ENCODE data around the gene PDZD7.
A peak's percentile ranks its signal among the peaks of the same experiment; 100 is the strongest.

PDZD7 gene

GRCh38 chr10:101022967-101023705 lies 7.8 kb downstream of the PDZD7 start:
- peak in 1 of 10 donors; percentile 44 for DNase-seq
- intact Hi-C loops (cut with DNase I): no loop called here

GRCh38 chr10:101021692-101022251 lies 9.2 kb downstream of the PDZD7 start:
- intact Hi-C loops (cut with DNase I): no loop called here
- DNase-seq: peak in 1 of 10 donors; percentile 55

- intact Hi-C loops (cut with DNase I): no loop called here
- DNase-seq: peak in 1 of 10 donors; percentile 70
Measured at GRCh38 chr10:101021239-101021638, 9.7 kb downstream of the PDZD7 start.

GRCh38 chr10:101020427-101021075 lies 10.4 kb downstream of the PDZD7 start:
- intact Hi-C loops (cut with DNase I): no loop called here
- peak in 1 of 10 donors; percentile 58 for DNase-seq

GRCh38 chr10:101019440-101019703 lies 11.6 kb downstream of the PDZD7 start:
- intact Hi-C loops (cut with DNase I): loop anchor here (2.0 kb wide), 1 partner anchor 49 kb away; no protein-coding TSS in a partner anchor
- DNase-seq: no peak

- intact Hi-C loops (cut with DNase I): loop anchor here (2.0 kb wide), 1 partner anchor 50 kb away; no protein-coding TSS in a partner anchor
- peak; percentile 69 to 98 (median 88) for DNase-seq
Measured at GRCh38 chr10:101018600-101019439, 12.1 kb downstream of the PDZD7 start.

GRCh38 chr10:101018118-101018599 lies 12.8 kb downstream of the PDZD7 start:
- DNase-seq: peak in 2 of 10 donors; percentile 68 to 70
- intact Hi-C loops (cut with DNase I): loop anchor here (2.0 kb wide), 1 partner anchor 51 kb away; no protein-coding TSS in a partner anchor

- intact Hi-C loops (cut with DNase I): no loop called here
- peak in 1 of 10 donors; percentile 23 for DNase-seq
Measured at GRCh38 chr10:101016814-101017213, 14.1 kb downstream of the PDZD7 start.

GRCh38 chr10:101015582-101015973 lies 15.4 kb downstream of the PDZD7 start:
- intact Hi-C loops (cut with DNase I): no loop called here
- peak in 1 of 10 donors; percentile 47 for DNase-seq

GRCh38 chr10:101014966-101015581 lies 15.9 kb downstream of the PDZD7 start:
- no peak for DNase-seq

GRCh38 chr10:101014230-101014884 lies 16.6 kb downstream of the PDZD7 start:
- intact Hi-C loops (cut with DNase I): loop anchor here (1.0 kb wide), 1 partner anchor 20 kb away; no protein-coding TSS in a partner anchor
- peak; percentile 67 to 97 (median 91) for DNase-seq

More at GRCh38 chr10:101014966-101015581, 15.9 kb downstream of the PDZD7 start:
- intact Hi-C loops (cut with DNase I): loop anchor here (1.0 kb wide), 1 partner anchor 21 kb away; no protein-coding TSS in a partner anchor

- intact Hi-C loops (cut with DNase I): no loop called here
- DNase-seq: no peak
Measured at GRCh38 chr10:101013365-101013825, 17.5 kb downstream of the PDZD7 start.

- intact Hi-C loops (cut with DNase I): no loop called here
- DNase-seq: peak; percentile 86 to 99 (median 96)
Measured at GRCh38 chr10:101012525-101013364, 18.2 kb downstream of the PDZD7 start.

- intact Hi-C loops (cut with DNase I): no loop called here
- peak in 1 of 10 donors; percentile 86 for DNase-seq
Measured at GRCh38 chr10:101011517-101012423, 19.2 kb downstream of the PDZD7 start.

GRCh38 chr10:101010329-101010728 lies 20.6 kb downstream of the PDZD7 start:
- intact Hi-C loops (cut with DNase I): no loop called here

GRCh38 chr10:101008823-101009423 lies 22.0 kb downstream of the PDZD7 start:
- DNase-seq: peak in 8 of 10 donors; percentile 66 to 96 (median 78)
- intact Hi-C loops (cut with DNase I): no loop called here

More at GRCh38 chr10:101010329-101010728, 20.6 kb downstream of the PDZD7 start:
- peak in 1 of 10 donors; percentile 72 for DNase-seq
